Fibroblast of lung (primary cell): Measurements from ENCODE around the gene FKBP3.
"Not testable (repeated sequence)": the region's sequence is repeated elsewhere in the genome, so short reads cannot be mapped to it uniquely, and the experiment has no call there.

ENCODE experiments used
- CTCF ChIP-seq, 2 donors: IDR thresholded peaks in 1 of 2; conservative IDR thresholded peaks in 1 of 2; 1 replicate in 1 of 2; 2 replicates in 1 of 2; pipeline ENCODE4 v1.5.1; 2011 to 2012; ENCODE audit warnings: low read length in 2 of 2, control low read depth in 1 of 2, inconsistent platforms in 1 of 2, low read depth in 1 of 2, mild to moderate bottlenecking in 1 of 2
- EZH2 ChIP-seq: IDR thresholded peaks from 2 replicates; pipeline ENCODE4 v1.5.1; 2012; ENCODE audit warnings: low read length, control low read depth, mild to moderate bottlenecking; ENCODE audit errors: missing control alignments

GRCh38 chr14:45142083-45142482, 7.8 kb upstream of the FKBP3 start:
- not testable (repeated sequence) for TF ChIP-seq CTCF (conservative IDR thresholded peaks at IDR 0.05 in 1 of 2, IDR thresholded peaks at IDR 0.05 in 1 of 2; ENCODE audit: low read depth in 1 of 2, low read length in 2 of 2); EZH2
